ENCODE measurements around the gene ST6GAL2.

Gene ST6GAL2

DNA sequence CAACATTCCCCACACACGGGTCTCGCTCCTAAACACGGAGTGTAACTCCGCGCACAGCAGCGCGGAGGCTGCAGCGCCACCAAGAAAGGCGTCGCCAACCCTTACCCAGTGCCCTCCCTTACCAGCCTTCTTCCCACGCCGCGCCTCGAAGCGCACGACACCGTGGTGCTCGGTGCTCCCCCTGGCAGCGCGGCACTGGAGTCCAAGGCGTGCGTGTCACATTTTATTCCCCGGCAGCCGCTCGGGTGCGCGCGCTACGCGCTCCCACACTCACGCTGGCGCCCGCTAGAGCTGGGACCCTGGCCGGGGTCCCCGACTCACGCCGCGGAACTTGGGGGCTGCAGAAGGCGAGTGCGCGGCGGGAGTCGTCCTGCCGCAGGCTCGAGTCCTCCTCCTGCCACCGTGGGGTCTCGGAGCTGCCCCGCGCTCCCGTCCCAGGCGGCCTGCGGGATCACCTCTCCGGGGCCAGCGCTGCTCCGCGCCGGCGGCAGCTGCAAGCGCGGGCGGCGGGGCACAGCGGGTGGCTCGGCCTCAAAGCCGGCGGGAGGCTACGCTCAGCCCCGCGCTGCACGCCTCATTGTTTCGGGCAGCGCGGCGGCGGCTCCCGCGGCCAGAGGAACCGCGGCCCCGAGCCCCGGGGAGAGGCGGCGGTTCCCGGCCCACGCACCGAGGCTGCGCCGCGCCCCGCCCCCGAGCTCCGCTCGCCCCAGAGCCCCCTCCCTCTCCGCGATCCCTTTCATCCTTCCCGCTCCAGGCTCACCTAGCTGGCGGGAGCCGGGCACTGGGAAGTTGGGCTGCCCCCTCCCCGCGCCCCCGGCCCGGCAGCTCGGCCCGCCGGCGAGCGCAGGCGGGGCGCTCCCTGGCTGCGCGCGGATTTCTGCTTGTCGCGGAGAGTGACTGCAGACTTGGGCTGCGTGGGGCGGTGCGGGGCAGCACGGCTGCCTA is at the start of gene ST6GAL2:
TSS of gene ST6GAL2 (minus strand) at position 197 of the 945 bp plus-strand sequence. CDS start 42,190 bp downstream, outside the sequence.
- FAIRE-seq = no peak

GRCh38 chr2:106932644-106933043 is 46.7 kb upstream of the ST6GAL2 start:
- FAIRE-seq = no peak

GRCh38 chr2:106931717-106932335 is 45.9 kb upstream of the ST6GAL2 start:
- FAIRE-seq = no peak

GRCh38 chr2:106921451-106921850 is 35.5 kb upstream of the ST6GAL2 start:
- FAIRE-seq = no peak

DNA sequence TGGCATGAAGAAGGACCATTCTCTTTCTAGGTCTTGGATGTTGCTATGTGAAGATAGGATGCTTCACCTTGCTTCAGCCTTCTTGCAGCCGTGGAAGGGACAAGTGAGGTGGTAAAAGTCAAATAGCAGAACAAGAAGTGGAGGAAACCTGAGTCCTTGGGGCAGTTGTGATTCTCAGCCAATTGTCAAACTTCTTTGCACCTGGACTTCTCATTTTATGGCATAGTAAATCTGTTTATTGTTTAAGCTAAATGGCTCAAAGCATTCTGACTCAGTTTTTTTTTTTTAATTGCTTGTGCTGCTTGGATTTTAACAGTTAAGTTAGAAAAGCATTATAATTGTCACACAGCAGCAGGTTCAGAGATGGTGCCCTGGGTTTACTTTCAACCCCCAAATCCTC is 33.0 kb upstream of the ST6GAL2 start:
- FAIRE-seq = no peak

DNA sequence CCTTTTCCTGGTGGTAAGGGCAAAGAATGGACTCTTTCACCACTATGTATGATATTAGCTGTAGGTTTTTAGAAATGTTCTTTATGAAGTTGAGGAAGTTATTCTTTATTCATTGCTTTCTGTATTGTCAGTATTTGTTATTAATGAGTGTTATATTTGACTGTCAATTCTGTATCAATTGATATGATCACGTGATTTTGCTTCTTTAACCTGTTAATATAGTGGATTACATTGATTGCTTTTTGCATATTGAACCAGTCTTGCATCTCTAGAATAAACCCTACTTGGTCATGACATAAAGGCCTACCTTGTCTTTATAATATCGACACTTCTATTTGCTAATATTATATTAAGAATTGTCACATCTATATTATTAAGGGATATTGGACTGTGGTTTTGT is 18.3 kb upstream of the ST6GAL2 start:
- no peak for FAIRE-seq

DNA sequence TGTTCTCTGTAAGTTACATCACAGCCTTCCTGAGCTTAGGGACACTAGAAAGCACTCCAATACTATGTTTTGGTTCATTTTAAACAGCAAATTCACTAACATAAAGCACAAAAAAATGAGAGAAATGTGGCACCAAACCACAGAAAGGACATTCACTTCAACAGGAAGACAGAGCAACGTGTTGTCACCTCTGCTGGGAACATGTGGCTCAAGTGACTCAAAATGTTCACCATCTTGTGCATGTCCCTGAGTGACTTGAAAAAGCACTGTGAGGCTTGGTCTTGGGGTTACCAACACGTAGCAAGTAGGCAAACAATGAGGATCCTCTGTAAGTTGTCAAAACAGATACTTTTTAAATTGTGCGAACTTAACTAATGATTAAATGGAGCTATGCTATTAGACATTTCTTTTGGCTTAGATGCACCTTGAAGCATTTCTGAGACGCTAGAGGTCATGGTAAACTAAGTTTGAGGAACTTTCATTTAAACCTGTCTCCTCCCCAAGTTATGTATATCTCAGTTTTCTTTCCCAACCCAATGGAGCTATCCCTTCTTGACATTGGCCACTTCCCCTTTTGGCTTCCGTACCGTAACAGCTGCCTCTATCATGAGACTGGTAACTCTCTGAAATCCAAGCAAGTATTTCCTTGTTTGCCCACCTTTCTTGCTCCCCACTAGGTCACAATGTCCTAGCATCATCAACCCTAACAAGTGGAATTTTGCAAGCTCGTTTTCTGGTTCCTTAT is 14.0 kb upstream of the ST6GAL2 start:
- no peak for FAIRE-seq

DNA sequence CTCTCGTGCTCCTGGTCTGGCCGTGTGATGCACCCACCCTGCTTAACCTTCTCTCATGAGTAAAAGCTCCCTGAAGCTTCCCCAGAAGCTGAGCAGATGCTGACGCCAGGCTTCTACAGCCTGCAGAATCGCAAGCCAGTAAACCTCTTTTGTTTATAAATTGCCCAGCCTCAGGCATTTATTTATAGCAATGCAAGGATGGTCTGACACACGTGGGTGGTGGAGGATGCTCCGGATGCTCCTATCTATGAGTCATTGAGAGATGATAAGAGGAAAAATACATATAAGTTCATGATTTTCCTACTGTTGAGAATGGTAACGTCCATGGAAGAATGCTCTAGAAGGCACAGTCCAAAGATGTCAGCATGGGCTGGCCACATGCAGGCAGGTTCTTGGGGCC is 8.6 kb upstream of the ST6GAL2 start:
- FAIRE-seq = no peak

DNA sequence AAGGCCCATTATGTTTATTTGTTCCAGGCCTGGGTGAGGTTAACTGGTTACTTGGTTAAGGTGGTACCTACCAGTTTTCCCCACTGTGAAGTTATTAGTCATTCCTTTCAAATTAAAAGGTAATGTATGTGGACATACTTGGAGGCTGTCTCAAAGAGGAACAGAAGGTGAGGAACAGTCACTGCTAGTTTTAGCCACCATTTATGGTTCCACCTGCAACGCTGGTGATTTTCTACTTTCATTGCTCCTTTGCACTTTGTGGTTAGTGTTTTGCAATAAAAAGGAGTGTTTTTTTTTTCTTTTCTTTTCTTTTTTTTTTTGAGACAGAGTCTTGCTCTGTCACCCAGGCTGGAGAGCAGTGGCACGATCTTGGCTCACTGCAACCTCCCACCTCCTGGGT is 6.1 kb upstream of the ST6GAL2 start:
- no peak for FAIRE-seq

- FAIRE-seq = no peak
Measured at GRCh38 chr2:106890606-106891005, 4.6 kb upstream of the ST6GAL2 start.

- no peak for FAIRE-seq
Measured at GRCh38 chr2:106886916-106887758, 1.2 kb upstream of the ST6GAL2 start.

DNA sequence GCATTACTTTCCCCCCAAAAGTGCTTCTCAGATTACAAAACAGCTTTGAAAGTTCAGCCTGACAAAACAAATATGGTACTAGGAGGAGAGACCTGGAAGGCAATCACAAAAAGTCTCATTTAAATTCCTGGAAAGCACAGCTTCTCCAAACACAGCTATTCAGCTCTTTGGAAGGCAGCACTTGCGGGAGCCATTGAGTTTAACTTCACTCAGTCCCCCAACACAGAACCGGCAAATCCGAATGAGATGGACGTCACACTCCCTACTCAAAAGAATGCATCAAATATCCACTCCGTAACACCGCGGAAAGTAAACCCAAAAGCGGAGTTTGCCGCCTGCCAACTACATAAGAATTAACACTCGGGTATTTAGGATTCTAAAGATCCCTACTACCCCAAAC is 638 bp downstream of the ST6GAL2 start:
- no peak for FAIRE-seq

DNA sequence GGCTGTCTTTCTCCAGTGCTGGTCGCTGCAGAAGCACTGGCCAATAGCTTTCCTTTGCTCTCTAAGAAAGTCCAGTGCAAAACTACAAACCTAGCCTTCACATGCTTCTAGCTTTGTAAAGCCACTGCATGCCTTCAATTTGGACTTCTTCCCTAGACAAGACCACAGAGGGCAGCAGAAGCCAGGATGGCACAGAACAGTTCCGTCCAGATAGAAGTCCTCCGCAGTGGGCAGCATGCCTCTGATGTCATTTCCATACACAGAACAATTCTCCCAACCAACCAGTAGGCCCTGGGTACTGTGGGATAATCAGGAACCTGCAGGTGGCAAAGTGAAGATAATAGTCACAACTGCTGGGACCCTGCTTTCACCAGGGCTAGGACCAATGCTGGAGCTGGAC is 3.3 kb downstream of the ST6GAL2 start:
- FAIRE-seq = no peak

- FAIRE-seq = no peak
Measured at GRCh38 chr2:106878206-106878605, 7.8 kb downstream of the ST6GAL2 start.

- no peak for FAIRE-seq
Measured at GRCh38 chr2:106876699-106877098, 9.3 kb downstream of the ST6GAL2 start.

GRCh38 chr2:106869512-106870275 is 16.3 kb downstream of the ST6GAL2 start:
- FAIRE-seq = no peak

DNA sequence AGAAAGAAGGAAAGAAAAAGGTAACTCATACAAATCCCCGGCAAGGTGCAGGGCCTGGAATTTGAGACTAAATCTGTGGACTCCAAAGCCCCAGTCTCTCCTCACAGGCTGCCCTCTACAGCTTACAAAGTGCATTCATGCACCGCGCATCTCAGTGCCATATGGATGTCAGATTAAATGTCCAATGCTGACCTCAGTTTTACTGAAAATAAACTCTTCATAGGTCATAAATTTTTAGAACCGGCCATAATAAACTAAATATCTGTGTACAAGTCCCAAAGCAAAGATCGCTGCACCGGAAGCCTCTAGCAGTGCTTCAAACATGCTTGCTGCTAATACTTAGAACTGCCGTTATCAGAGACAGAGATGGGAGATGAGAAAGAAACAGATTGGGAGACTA is 17.7 kb downstream of the ST6GAL2 start:
- no peak for FAIRE-seq

DNA sequence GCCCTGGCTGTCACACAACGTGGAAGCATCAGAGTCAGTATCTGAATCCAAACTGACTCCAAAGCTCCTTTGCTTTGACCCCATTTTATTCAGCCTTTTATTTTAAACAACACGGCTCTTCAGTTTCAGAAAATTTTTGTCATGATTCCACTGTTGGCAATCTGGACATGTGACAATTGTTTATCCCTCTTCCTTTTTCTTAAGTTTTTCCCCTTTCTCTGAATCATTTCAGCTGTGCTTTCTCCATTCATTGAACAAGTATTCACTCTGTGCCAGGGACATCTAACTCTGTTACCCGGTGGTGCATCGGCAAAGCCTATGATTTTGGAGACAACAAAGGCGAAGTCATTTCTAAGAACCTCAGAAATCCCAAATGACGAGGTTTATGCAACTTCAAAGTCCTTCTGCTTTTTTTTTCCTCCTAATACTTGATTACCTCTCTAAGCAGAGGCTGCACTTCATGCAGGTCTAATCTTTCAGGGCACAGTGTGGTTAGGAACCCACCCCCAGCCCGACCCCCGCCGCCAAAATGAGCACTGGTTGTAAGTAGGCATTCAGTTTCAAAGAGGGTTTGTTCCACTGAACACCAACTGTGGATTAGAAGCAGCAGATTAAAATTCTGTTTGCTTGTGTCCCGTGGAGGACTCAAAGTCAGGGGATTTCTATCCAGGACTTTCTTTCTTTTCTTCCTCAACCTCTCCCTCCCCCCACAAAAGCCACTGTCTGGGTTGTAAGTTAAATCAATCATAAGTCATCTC is 18.6 kb downstream of the ST6GAL2 start:
- FAIRE-seq = no peak

- FAIRE-seq = no peak
Measured at GRCh38 chr2:106866641-106867040, 19.3 kb downstream of the ST6GAL2 start.

- FAIRE-seq = no peak
Measured at GRCh38 chr2:106864051-106864450, 21.9 kb downstream of the ST6GAL2 start.

DNA sequence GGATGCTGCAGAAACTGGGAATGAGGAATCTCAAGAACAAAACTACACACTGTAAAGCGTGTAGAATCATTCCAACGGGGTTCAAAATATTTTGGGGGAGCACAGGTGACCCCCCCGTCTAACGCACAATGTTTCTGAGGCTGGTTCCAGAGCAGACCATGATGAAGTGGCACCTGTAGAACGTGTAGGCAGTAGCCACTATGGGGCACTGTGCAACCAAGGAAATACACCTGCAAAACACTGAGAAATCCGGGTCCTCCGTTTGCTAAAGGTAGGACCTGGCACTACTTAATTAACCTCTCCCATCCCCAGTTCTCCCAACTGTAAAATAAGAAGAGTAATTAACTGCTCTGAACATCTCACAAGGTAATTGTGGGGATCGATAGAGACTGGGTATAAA is 22.6 kb downstream of the ST6GAL2 start:
- no peak for FAIRE-seq

Data from colon (tissue), 2 donors.